Measurements from ENCODE around the gene ROR2.
A peak's percentile ranks its signal among the peaks of the same experiment; 100 is the strongest.

The ROR2 gene

DNA sequence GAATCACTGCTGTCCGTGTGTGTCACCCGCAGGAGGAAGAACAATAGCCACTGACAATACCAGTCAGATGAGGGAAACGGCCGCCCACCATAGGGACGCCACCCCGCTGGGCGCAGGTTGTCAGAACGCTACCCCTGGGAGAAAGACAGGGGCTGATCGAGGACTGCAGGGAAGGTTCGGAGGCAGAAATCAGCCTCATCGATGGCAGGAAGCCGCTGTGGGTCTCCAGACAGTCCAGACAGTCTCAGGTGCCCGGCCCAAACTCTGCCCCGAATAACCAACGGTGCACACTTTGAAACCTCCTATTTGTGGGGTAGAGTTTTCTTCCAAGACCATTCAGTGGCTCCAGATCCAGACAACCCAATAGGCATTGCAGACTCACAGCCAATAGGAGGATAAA lies 181.5 kb downstream of the ROR2 start:
- no peak for DNase-seq

DNA sequence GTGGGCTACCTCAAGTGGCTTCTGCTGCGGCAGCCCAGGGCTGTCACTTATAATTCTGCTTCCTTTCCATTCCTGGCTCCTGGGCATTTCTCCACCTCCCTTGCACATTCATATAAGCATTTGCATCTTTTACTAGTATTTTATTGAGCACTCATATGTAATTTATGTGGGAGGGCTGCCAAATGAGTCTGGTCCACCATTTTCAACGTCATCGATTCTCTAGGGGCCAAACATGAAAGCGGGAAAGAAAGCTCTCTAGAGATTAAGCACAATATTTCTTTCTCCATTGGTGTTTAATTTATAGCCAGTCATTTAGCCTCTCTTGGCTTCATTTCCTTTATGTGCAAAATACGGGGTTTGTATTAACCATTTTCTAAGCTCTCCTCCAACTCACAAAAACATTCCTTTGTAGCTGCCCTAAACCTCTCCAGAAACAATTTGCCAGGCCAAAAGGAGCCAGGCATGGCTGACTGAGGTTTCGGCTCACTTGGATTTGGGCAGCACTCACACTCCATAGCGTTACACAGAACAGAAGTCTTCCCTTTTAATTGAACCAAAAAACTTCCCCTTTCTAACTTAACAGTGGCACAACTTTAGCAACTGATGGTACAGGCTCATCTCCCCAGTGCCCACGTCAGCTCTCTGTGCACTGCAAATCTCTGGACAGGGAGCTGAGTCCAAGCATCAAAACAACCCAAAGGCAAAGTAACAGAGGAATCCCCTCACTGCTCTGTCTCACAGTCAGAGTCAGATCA lies 183.5 kb downstream of the ROR2 start:
- DNase-seq, result no peak

DNA sequence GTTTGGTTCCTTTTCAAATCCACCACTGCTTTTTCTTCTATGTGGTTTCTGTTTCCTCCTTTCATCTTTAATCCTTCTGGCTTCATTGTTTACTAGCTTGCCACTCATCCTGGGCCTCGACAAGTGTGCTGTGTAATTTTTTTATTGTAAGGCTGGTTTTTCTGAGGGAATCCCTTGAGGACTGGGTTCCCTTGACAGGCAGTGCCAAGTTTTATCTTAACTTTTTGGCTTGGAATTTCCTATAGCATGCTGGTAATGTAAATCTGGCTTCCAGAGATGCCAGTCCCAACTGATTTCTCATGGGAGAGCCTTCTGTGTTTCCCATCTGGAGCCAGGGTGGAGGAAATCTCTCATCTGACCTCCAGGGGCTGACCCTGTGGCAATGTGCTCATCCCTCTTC lies 184.7 kb downstream of the ROR2 start:
- no peak for DNase-seq

DNA sequence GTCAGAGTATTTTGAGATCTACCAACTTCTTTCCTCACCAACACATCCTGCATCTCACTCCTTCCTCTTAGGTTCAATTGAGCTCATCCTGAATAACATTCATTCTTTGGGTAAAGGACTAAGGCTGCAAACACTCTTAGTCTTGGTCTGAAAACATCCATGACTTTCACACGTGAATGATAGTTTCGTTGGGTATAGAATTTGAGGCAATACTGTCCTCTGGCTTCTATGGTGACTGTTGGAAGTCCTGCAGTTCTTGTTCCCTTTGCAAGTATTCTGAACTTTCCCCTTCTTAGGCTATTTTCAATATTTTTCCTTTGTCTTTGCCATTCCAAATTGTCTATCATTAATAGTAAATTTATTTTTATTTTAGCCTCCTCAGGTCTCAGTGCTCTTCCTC lies 185.4 kb downstream of the ROR2 start:
- no peak for DNase-seq

DNA sequence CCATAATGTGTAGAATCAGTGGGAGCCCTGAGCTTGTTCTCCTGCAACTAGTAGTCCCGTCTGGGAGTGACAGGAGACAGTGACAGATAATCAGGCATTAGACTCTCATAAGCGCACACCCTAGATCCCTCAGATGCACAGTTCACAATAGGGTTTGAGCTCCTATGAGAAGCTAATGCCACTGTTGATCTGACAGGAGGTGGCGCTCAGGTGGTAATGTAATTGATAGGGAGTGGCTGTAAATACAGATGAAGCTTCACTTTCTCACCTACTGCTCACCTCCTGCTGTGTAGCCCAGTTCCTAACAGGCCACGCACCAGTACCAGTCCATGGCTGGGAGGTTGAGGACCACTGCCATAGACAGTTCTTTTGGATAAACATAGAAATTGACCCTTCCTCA lies 188.7 kb downstream of the ROR2 start:
- no peak for DNase-seq

DNA sequence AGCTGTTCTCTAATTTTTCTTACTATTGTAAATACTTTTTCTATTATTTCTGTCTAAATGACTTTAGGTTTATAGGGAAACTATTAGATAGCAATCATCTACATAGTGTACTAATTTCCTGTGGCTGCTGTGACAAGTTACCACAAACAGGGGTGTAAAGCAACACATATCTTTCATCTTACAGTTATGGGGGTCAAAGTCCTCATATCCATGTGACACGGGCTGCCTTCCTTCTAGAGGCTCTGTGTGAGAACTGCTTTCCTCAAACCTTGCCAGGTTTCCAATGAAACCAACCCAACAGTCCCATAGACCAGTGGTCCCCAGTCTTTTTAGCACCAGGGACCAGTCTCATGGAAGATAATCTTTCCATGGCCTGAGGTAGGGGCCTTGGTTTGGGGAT lies 189.1 kb downstream of the ROR2 start:
- DNase-seq, result no peak

DNA sequence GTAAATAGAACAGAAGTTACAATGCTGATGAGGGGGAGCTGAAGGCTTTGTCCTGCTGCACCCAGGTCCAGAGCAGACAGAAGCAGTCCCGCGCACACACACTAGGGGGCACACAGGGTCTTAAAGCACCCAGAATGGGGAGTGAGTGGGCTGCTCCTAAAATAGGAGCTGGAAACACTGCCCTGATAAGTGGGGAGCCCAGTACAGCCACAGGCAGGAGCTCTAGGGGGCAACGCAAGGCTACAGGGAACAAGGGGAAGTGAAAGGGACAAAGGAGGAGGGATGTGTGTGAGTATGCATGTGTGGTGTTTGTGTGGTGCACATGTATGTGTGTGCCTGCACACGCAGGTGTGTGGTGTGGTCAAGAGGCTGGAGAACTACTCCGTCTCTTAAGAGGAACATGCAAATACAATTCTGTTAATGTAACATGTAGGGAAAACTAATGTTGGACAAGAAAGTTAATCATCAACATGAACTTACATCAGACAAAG lies 191.5 kb downstream of the ROR2 start:
- peak; percentile 41 to 70 for DNase-seq

DNA sequence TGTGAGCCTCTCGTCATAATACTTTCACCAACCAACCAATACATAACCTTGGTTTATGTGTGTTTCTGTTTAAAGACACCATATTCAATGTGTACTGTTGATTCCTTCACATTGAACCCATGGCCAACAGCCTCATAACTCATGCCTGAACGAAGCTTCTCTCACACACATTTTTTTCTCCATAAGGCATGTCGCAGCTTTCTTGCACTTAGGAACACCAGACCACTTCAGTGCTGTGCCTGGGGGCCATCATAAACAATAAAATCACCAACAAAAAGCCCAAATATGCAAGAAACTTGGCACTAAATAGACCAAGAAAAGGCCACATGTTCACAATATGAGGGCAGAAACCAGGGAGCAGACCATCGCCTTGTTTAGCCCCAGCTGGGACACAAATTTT lies 192.2 kb downstream of the ROR2 start:
- no peak for DNase-seq

DNA sequence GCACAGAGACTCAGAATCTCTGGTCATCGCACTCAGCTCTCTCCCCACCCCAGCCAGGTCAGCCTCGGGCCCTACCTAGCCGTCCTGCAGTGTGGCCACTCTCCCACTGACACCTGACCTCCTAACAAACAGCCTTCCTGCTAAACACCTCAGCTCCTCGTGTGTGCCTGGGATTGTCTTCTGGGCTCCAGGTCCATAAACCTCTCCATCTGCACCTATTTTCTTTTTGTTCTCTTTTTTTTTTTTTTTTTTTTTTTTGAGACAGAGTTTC lies 193.6 kb downstream of the ROR2 start:
- DNase-seq, result no peak

DNA sequence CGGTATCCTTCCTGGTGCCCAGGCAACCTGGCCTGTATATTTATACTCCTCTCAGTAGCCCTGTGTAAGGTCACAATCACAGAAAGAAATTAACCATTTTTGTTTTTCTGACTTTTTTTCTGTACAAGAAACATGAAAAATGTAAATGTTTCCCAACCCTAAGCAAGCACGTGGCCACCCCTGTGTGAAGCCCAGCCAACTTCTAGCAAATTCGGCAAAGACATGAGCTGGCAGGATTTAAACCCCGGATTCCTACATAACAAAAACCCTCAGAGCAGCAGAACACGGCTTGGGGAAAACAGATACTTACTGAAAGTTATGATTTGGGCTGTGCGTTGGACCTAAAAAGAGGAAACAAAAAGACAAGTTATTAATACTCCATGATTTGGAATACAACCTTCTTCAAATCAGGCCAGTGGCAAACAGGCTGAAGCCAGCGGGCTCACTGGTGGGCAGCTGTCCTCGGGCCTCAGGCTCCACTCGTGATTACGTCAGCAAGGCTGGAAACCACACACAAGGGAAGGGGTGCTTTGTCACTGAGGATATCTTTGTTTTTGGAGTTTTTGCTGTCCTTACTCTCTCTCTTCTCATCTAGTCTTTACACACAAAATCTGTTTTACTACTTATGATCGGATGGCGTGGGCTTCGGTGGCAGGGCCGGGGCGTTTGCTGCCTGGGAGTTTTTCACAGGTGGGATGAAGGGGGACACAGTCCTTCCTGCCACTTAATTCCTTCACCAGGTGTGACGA lies 194.1 kb downstream of the ROR2 start:
- no peak for DNase-seq

DNA sequence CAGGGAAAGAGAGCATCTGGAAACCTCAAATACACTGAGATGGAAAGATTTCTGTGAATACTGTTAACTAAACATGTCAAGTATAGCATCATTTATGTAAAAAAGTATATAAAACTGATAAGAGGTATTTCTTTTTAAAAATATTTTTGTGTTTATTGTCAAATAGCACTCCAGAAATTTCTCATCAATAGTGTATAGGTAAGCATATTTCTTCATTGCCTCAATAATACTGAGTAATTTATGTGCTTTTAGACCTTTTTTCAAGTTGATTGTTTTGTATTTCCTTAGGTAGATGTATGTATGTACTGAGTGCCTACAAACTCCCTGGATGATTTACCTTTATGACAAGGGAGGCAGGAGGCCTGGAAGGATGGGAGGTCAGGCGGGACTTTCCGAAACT lies 196.3 kb downstream of the ROR2 start:
- no peak for DNase-seq

DNA sequence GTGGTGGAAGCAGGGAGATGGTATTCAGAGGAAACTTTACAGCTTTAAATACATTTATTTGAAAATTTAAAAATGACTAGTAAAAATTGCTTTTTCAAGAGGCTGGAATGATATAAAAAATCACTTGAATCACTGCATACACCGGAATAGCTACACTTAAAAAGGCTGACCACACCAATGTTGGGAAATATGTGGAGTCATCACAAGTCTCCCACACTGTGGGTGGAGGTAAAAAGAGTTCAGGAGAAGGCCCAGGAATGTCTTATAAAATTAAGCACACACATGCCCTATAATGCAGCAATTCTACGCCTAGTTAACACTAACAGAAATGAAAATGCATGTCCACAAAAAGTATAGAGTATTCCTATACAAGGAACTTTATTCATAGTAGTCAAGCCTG lies 198.1 kb downstream of the ROR2 start:
- no peak for DNase-seq

DNA sequence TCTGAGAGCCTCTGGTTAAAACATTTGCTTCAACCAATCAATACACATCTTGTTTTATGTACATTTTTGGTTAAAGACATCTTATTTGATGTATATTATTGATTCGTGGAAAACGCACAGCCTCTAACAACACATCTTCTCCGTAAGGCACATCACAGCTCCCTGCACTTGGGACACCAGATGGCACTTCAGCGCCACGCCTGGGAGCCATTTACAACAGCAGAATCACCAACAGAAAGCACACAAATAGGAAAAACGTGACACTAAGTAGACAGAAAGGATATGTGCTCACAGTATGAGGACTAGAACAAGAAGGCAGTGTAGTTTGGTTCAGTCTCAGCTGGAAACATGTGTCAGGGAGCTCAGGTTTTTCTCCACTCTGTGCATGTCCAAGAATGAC lies 199.7 kb downstream of the ROR2 start:
- no peak for DNase-seq

DNA sequence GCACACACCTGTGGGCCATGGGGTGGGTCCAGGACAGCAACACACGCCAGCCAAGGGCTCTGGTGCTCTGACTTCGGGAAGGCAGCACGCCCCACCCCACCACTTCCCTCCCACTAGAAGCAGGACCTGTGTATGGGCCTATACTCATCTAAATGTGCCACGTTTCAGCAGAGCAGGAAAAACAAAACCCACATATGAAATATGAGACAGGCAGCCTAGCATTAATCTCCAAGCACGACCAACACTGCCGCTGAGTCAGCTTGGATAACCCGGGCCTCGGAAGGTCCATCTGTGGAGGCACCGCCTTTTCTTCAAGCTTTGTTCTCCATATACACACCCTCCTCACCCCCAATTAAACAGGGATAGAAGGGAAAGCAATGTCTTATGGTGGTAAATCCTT lies 203.1 kb downstream of the ROR2 start:
- no peak for DNase-seq

DNA sequence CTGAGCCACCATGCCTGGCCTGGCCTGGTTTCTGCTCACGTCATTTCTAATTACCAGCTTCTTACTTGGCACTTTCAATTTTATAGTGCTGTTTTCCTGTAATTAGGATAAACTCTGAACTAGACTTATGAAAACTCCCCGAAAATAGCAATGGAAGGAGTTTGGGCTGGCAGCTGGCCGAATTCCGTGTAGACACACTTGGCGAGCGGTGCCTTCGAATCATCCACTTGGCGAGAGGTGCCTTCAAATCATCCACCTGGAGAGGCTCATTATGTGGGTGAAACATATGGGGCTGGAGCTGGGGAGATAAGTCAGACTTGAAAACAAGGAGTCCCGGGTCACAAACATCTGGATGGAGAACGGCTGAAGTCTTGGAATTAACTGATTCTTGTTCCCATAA lies 203.7 kb downstream of the ROR2 start:
- DNase-seq, result no peak

DNA sequence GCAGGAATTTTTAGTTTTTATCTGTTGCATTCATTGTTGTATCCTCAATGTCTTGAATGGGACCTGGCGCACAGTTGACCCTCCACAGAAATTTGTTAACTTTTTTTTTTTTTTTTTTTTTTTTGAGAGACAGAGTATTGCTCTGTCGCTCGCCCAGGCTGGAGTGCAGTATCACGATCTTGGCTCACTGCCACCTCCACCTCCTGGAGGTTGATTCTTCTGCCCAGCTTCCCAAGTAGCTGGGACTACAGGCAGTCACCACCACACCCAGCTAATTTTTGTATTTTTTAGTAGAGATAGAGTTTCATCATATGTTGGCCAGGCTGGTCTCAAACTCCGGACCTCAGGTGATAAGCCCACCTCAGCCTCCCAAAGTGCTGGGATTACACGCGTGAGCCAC lies 205.9 kb downstream of the ROR2 start:
- DNase-seq, result no peak

DNA sequence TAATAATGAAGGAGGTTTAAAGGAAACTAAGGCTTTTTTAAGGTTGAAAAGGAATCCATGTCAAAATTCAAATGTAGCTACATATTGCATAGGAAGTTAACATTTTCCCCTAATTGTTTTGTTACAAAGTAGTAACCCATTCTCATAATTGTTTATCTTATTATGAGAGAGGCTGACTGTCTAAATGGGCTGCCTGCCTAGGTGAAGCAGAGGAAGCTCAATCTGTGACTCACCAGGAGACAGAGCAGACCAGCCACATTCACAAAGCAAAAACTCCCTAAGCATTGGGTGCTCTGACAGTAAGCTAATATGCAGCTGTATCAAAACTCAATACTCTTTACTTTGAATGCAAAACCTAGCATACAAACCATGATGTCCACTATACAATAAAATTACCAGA lies 208.5 kb downstream of the ROR2 start:
- DNase-seq, result no peak

DNA sequence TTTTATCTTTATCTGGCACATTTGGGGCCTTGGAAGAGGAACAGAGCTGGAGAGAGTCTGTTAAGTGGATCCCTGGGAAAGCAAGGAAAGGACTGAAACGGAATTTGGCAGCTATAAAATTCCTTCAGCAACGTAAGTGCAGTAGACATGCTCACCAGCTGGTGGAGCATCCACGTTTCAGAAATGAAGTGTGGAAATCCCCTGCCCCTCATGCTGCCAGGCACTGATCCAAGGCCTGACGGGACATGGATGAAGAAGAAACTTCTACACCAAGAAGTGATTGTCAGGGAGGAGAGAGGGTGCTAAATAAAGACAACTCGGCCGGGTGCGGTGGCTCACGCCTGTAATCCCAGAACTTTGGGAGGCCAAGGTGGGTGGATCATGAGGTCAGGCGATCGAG lies 209.3 kb downstream of the ROR2 start:
- DNase-seq, result no peak

DNA sequence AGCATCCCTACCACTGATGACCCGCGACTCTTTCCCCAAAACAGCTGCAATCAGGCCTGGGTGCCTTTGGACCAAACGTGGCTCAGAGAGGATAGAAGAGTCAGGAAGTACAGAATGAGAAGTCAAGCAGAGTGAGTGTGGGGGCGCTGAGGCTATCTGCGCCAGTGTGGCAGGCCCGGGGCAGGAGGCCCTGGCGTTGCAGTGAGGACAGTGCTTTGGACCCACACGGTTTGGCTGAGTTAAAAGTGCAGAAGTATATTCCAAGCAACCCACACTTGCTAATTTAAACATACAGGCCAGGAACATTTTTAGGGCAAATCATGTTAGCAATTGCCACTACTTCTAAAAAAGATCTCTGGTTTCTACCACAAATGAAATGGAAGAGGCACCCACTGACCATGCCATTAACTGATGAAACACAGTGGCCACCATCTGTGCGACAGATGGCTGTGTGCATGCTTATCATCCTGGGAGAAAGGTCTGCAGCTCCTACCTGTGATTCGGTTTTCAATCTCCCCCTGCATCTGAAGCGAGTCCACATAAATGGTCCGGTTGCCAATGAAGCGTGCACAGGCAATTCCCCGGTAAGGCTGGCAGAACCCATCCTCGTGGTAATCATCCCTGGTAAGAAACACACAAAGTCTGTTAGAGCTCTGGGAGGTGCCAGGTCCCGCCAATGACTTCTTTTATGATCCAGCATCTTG lies 213.0 kb downstream of the ROR2 start:
- DNase-seq, result no peak

DNA sequence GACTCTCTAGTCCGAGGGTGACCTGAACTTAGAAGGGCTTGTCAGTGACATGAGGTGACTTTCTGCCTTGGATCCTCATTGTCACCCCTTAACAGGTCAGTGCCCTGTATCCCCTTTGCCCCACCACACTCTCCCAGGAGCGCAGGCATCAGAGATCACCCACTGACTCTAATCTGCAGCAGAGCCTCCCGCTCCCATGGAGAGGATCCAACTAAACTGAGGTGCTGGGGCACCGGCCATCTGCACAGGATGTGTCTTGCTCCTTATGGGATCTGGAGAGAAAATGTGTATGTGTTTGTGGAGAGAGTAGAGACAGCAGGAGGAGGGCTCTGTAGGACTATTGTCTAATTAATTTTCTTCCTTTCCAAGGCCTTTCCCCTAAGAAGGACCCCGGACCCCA lies 213.7 kb downstream of the ROR2 start:
- no peak for DNase-seq

DNA sequence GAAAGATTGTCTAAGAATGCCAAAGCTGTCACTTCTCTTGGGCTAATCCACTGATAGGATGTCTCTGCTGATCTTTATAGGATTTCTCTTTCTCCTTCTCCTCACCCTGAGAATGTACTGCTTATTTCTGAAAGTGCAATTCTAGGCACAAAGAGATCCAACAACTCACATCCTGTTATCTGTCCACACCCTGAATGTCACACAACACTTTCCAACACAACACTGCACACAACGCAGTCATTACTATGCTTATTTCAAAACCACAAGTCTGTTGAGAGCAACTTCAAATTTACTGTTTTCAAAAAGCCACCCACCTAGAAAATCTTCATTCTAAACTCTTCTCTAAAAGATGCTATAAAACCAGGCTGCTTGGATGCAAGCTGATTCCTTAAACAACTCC lies 215.0 kb downstream of the ROR2 start:
- no peak for DNase-seq

DNA sequence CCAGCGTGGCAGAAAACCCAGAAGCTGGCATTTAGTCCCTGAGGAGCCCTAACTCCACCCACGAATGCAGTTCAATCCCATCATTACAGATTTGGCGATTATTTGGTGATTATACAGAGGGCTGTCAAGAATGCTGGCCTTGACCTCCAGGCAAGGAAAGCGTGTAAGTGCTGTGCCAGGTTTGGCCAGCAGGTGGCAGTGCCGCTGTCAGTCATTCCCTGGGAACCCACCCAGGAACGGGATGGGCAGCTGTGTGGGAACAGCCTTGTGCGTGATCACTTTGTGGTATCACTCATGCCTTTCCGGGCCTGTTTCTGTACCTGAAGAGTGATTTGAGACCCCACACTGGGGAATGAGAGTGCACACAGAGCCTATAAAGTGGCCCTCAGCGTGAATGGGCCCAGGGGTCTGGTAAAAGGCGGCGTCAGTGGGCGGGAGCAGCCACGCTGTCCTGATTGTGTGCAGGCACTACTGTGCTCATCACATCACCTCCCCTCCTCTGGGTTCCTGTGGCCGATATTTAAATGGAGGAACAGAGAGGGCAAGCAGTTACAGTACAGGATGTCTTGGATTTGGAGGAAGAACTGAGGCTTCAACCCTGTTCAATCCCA lies 215.6 kb downstream of the ROR2 start:
- DNase-seq, result peak in 1 of 2 experiments; percentile 6

DNA sequence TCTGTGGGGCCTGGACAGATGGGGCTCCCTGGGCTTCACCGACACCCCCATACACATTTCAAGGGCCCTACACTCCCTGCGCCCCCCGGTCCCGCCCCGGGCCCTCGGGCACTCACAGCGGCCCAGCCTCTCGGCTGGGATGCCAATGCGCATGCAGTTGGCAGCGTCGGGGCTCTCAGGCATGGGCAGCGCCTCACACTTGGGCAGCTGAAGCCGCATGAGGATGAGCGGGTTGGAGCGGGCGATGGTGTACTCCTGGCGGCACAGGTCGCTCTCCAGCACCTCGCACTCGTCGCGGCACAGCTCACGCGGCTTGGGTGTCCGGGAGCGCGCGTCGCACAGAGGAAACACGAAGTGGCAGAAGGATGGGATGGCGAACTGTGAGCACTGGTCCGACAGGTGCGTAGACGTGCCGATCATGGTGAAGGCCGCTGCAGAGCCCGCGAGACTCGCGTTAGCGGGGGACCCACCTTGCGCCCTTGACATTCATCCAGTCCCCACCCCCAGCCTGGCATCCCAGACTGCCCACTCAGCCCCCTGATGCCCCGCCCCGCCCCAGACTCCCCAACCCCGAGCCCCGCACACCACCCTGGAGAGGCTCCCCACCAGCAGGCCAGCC lies 216.9 kb downstream of the ROR2 start:
- DNase-seq, result no peak
